Epidermal melanocyte (primary cell): ENCODE results near the gene CAMKMT.

ENCODE experiments used
- DNase-seq: peaks from one replicate; pipeline ENCODE4 v3.0.0; 2011; ENCODE audit warnings: low spot score; ENCODE audit not compliant: insufficient read length

Gene CAMKMT

DNA sequence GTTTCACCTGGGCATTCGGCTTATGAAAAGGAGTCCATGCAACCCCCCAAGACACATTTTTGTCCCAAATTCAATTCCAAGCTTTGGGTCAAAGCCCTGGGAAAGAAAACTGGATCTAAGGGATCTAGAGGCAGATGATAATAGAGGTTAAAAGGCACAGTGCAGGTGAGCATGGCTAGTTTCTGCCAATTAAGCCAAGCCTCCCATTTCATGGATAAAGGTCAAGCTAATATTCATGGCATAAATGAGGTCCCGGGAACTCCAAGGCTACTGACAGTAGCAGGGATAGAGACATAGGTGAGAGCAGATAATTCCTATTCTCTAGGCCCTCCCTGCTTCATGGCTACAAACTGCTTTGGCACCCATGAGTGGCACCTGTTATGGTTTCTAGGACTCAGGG lies 83.1 kb downstream of the CAMKMT start:
- no peak for DNase-seq

DNA sequence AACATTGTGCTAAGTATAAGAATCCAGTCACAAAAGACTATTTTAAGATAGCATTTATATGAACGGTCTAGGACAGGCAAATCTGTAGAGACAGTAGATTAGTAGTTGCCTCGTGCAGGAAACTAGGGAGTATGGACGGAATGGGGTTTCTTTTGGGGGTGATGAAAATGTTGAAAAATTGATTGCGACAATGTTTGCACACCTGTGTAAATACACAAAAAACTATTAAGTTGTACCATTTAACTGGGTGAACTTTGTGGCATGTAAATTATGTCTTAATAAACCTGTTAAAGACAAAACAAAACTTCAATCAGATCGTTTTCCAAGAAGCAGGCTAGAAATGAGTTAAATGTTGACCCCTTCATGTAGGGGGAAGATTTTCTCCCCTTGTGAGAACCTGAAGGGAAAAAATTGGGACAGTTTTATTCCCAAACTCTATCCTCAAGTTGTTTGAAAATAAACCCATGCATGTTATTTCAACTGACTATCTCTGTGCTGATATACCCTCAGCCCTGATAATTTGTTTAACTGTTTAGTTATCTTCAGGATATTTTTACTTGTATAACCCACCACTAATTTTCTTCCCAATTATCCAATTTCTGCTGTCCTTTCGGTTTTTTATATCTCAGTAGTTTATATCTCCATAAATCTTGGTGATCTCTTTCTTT lies 87.2 kb downstream of the CAMKMT start:
- DNase-seq: no peak

DNA sequence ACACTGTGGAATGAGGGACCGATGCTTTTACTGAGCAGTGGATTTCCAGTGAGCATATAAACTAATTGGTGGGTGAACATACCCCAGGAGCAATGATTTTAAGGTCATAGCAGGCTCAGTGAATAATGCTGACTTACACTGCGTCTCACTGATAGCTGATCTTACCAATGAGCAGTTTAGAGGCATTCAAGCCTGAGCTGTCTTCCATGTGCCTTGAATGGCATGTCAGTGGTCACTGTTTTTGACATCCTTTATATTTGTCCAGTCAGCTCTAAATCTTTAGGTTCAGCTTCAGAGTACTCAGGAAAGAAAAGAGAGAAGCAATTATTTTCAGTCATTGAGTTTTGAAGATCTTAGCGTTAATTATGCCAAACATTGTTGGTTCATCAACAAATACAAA lies 88.3 kb downstream of the CAMKMT start:
- no peak for DNase-seq

DNA sequence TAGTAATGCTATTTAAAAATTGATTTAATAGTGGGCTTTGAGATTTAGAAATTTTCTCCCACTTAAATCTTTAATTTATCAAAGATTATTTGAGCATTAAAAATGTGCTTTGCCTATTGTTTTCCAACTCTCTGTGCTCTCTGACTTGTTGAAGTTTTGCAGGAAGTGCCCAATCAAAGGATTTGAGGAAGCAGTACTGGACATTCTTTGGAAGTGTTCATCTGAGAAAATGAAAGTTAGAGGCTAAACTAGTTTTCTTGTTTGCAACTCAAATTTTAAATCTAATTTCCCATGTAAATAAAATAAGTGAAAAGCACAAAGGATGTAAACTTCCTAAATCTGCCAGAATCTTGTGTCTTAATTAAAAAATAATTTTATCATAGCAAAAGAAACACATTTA lies 89.1 kb downstream of the CAMKMT start:
- DNase-seq: no peak

DNA sequence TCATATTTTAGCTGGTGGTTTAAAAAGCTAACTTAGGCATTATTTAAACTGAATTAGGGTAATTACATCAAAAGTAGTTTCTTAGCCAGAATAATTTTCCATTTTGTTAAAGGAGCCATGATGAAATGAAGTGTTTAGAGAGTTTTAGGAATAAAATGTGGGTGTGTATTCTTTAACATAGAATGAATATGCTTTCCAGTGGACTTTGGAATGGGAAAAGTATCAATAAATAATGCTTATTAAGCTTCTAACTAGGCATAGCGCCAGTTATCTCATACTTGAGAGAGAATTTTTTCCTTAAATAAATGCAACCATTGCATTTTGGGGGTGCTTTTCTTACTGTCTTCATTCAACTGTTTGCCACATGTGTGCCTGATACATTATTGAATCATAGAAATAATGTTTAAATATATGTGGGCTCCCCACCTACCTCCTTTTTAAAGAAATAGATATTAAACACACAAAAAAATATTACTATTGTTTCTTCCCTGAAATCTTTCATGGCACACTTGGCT lies 90.4 kb downstream of the CAMKMT start:
- DNase-seq: no peak

DNA sequence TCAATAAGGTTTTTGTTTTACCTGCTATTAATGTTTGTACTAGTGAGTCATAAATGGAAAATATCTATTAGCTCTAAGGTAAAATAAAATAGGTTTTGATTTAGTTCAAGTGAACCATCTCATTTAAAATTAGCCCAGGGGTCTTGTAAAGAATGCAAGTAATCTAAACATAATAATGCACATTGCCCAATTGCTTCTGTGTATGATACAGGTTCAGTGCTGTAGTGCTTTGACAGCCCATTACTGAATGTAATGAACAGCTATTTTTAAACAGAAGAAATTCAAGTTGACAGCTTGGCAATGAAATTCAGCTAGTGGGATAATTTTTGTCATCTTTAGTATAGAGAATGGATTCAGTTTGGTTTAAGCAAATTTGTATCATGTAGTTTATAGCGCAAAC lies 91.5 kb downstream of the CAMKMT start:
- no peak for DNase-seq

DNA sequence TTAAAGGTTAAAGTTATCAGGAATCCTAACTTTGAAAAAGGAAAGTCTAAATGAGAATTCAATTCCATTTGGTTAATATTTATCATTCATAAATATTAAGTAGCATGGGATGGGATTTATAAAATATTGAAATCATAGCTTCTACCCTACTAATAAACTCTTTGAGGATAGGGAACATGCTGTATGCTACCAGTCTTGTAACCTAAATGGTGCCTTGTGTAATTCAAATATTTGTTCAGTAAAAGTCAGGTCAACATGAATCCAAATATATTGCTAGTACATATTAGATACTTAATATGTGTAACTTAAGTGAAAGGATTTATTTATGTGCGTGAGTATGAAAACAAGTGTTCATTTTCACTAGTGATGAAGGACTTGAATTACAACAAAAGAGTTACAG lies 94.1 kb downstream of the CAMKMT start:
- no peak for DNase-seq

DNA sequence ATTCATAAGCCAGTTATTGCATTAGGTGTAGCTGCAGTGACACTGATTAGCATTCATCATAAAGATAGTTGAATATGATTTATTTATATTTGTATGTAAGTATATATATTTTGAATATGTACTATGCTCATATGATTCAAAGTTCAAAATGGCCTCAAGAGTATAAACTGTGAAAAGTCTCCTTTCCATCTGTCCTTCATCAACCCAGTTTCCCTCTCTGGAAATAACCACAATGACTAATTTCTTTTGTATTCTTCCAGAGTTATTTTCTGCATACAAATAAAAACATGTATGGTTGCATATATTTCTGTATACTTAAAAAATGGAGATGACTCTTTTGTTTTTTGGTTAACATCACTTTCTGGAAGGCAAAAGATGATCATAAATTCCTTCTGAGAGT lies 95.2 kb downstream of the CAMKMT start:
- no peak for DNase-seq

DNA sequence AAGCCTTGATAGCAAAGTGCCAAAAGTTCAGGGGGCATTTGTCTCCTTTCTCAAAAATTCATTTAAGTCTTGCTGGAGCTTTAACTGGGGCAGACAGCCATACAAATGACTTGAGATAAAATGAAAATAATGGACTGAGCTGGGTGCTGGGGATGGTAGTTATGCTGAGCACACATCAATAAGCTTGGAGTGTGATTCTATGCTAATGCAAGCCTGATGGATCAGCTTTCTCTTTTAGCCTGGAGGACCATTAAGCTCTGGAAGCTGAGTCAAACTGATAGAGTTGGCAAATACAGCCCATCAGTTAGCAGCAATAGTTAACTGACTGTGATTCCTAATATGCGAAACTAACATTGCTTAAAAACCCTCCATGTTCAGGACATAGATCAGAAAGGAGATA lies 98.0 kb downstream of the CAMKMT start:
- no peak for DNase-seq

DNA sequence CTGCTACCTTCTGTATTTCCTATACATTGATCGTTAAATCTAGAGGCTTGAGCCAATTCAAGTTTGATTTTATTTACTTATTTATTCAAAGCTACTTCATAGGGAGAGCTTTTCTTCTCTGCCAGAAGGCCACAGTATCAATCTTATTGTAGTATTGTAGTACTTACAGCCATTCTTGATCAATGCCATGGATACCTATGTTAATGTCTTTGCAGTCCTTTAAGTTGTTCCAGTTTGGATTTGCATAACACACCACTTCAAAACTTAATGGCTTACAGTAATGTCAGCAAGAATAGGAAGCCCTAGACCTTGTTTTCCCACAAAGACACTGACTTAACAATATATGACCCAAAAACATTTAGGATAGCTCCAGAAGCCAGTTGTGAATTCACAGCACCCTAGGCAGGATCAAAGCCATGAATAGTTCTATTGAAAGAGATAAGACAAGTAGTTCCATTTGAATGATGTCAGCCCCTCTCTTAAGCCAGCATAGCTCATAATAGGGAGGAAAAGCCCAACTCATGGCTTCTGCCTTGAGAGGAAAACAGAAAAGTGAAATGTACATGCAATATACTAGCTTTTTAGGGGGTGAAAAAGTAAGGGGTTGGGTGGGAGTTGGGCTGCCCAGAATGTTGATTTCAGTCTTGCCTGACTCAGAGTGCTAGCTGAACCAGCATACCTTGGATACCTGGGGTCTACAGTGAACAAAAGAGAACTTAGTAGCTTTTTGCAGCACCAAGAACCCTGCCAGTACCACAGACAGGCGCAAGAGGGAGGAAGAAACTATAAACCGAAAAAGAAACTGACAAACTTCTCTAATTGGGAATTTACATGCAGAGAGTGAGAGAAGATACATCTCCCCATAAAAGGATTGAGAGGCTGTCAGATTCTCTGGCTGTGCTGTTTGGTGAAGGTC lies 101.4 kb downstream of the CAMKMT start:
- no peak for DNase-seq

DNA sequence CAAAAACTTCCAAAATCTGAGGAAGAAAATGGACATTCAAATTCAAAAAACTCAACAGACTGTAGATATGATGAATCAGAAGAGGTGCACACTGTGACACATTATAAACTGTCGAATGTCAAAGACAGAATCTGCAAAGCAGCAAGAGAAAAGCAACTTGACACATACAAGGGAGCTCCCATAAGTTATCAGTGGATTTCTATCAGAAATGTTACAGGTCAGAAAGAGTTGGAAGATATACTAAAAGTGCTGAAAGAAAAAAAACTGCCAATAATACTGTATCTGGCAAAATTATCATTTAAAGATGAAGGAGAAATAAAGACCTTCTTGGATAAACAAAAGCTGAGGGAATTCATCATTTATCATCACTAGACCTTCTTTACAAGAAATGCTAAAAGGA lies 102.7 kb downstream of the CAMKMT start:
- DNase-seq: no peak

DNA sequence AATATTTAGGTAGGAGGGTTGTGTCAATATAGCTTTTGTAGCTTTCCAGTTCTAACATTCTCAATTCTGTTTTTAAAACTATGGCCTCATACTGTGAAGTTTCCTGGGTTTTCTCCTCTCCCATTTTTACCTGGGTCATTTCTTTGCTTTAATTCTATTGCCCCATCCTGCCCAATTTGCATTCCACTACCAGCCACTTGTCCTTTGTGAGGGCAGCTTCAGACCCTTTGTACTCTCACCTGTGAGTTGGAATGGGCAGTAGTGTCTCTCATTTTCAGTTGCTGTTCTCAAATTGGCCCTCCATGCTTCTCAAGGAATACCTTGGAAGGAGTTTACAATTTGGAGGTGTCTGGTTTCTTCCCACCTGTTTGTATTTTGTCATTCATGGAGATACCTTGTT lies 108.4 kb downstream of the CAMKMT start:
- DNase-seq: no peak

DNA sequence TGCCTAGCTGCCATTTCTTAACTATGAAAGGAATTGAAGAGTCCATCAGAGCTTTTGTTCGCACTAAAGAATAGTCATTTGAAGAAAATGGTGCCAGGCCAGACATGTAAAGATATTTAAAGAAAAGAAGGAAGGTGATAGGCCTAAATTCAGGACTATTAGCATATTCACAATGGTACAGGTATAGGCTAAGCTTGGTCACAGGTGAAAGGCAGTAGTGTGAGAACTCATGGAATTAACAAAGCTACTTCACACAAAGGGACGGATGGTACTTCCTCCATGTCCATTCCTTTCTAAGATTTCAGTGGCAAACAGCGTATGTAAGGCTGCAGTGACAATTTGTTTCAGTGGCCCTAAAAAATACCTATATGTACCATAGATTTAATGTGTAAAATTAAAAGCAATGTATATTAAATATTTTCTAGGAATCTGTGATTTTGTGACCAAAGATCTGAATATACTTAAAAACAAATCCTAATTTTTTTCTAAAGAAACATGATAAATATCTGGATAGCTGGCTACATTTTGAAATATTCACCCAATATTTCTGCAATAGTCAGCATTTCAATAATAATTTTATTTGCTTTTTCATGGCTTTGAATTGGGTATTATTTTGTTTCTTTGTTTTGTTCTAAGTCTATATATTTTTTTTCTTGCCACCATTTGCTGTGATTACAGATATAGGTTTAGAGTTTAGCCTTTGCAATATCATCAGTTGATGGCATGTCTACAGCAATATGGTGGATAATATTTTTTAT lies 116.1 kb downstream of the CAMKMT start:
- DNase-seq: no peak

DNA sequence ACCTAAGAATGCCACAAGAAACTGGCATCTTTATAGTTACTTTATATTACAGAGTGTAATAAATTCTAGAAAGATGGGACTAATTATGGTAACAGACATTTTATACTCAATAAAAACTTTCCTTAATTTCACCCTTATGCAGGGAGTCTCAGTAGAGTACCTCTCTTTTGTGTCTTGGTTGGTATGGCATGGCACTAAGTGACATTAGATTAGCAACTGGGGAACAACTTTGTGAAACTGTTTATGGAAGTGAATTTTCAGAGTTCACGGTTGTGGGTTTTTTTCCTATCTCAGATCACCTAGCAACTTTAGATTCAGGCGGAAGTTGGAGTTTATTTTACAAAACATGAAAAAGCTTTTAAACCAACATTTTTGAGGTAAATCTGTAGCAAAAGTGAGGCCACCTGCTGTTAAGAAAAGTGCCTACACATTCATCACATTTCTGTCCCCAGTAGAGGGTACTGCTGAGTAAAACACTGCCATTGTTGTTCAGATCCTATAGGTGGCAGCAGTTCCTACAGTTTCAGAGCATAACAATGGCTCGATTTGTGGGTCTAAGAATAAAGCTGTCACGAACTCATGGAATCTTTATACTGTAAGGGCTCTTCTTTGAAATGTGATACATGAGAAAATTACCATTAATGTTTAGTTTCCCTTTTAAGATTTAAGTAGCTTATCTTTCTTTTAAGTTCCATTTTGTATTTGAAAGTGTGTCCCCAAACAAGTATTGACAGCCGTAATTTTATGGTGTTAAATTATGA lies 117.6 kb downstream of the CAMKMT start:
- peak; percentile 63 for DNase-seq

DNA sequence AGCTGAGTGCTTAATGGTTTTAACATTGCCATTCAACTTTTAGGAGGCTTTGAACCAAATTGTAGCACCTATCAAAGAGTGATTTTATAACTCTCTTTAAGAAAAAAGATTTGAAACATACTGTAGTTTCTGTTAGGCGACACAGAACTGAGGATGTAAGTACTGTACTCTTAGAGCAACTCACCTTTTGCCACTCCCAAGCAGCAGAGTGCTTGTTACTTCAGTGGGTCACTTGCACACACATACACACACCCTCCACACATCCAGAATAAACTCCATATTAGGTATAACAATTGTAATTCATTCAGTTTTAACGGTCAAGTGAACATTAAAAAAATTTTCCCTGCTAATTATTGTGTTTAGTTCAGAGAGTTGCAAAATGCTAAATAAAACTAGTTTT lies 118.3 kb downstream of the CAMKMT start:
- DNase-seq: no peak

DNA sequence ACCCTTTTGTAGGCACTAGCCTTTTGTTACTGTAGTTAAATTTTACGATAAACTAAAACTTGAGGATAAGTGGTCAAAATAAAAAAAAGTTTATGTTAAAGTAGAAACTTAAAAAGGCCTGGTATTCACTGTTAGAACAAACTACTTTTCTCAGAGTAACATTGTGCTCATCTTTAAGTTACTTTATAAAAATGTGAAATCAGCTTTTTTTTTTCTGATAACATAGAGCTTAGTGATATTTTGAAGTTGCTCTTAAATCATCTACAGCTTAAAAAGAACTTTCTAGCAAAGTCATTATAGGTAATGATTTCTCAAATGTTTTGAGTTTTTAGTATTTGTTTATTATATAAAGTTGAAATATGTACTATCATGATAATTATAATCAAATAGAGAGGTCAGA lies 125.3 kb downstream of the CAMKMT start:
- no peak for DNase-seq

DNA sequence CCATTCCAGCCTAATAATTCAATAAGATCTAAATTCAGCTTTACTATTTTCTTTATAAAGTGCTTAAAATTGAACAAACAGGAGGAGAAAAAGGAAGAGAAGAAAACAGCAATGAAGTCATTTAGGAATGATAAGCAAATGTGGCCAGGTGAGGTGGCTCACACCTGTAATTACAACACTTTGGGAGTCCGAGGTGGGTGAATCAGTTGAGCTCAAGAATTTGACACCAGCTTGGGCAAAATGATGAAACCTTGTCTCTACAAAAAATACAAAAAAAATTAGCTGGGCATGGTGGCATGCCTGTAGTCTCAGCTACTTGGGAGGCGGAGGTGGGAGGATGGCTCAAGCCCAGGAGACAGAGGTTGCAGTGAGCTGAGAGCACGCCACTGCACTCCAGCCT lies 129.0 kb downstream of the CAMKMT start:
- no peak for DNase-seq

DNA sequence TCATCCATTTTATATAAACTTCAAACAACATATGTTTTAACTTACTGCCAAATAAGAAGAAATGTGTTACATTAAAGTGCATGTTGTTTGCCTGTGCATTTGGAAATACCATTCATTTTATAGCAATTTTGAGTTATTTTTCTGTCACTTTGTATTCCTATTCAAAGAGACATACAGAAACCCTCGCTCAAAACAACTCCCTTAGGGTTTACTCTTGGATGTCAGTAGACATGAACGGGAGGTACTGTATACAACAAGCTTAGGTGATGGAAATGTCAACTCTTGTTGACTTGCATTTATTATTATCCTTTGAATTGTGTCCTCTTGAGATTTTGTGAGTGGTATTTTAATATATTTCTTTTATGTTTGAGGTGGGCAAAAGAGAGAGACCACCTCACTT lies 132.3 kb downstream of the CAMKMT start:
- no peak for DNase-seq

DNA sequence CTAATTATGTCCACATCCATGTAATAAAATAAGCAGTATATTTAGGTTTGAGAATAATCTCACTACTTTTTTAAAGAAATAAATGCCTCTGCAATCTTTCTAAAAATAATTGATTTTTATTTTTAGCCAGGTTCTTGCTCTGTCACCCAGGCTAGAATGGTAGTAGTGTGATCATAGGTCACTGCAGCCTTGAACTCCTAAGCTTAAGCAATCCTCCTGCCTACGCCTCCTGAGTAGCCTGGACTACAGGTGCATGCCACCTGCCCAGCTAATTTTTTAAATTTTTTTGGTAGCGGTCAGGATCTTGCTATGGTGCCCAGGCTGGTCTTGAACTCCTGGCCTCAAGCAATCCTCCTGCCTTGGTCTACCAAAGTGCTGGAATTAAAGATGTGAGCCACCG lies 133.3 kb downstream of the CAMKMT start:
- no peak for DNase-seq

DNA sequence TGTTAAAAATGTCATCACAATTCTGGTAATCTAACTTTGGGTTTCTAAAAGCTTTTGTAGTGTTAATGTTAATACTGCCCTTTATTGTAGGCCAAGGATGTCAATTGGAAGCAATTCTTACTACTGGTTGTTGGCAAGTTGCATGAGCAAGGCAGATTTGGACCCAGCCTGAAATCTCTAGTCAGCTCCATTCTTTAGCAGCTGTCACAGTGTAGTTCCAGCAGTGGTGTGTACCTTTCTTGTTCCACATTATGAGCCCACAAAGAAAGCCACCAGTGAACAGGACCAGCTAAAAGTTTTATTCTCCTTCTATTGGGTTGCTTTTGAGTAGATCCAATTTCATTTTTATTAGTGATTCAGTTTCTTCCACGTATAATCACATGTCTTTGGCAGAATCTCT lies 133.8 kb downstream of the CAMKMT start:
- DNase-seq: no peak

DNA sequence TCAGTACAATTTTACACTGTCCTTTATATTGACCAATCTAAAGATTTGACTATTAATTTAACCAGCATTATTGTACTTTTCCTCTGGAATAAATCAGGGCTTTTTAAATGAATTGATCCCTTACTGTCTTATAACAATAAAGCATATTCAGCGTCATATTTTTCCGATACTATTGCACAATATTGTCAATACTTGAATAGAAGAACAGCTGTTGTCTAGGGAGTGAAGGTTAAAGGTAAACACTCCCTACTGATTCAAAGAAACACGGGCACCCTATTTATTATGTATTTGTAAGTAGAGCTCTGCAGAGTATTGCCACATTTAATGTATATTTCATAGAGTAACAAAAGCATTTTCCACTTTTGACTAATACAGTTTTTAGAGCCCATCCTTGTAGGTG lies 134.4 kb downstream of the CAMKMT start:
- no peak for DNase-seq
